ENCODE data around the gene C1orf52.

The C1orf52 gene

GRCh38 chr1:85278853-85279314 is 19.4 kb upstream of the C1orf52 start:
- TF ChIP-seq CTCF (IDR thresholded peaks at IDR 0.05; ENCODE audit: low read depth, low read length, missing control alignments) = no peak
- DNase-seq (ENCODE audit: low read depth) = peak; percentile 45
- H3K4me3 ChIP-seq (ENCODE audit: low read depth, low read length) = no peak overlapping the region

GRCh38 chr1:85277802-85278201 is 18.3 kb upstream of the C1orf52 start:
- no peak for DNase-seq (ENCODE audit: low read depth)
- no peak for TF ChIP-seq CTCF (IDR thresholded peaks at IDR 0.05; ENCODE audit: low read depth, low read length, missing control alignments)
- H3K4me3 ChIP-seq (ENCODE audit: low read depth, low read length) = no peak overlapping the region

GRCh38 chr1:85276978-85277639 is 17.6 kb upstream of the C1orf52 start:
- peak overlapping the region; percentile 75 for H3K4me3 ChIP-seq (ENCODE audit: low read depth, low read length)
- no peak for DNase-seq (ENCODE audit: low read depth)
- no peak for TF ChIP-seq CTCF (IDR thresholded peaks at IDR 0.05; ENCODE audit: low read depth, low read length, missing control alignments)

GRCh38 chr1:85276215-85276977 is 16.9 kb upstream of the C1orf52 start, which contains the start of gene BCL10:
BCL10 (minus strand) TSS chr1:85276632; CDS start chr1:85276352, 280 bp downstream.
- peak; percentile 93 for DNase-seq (ENCODE audit: low read depth)
- peak within 1 kb of the TSS; percentile 75 for H3K4me3 ChIP-seq (ENCODE audit: low read depth, low read length)
- no peak for TF ChIP-seq CTCF (IDR thresholded peaks at IDR 0.05; ENCODE audit: low read depth, low read length, missing control alignments)

GRCh38 chr1:85275701-85276214 is 16.3 kb upstream of the C1orf52 start:
- peak; percentile 36 for DNase-seq (ENCODE audit: low read depth)
- TF ChIP-seq CTCF (IDR thresholded peaks at IDR 0.05; ENCODE audit: low read depth, low read length, missing control alignments) = no peak
- peak overlapping the region; percentile 75 for H3K4me3 ChIP-seq (ENCODE audit: low read depth, low read length)

- no peak for DNase-seq (ENCODE audit: low read depth)
- H3K4me3 ChIP-seq (ENCODE audit: low read depth, low read length) = peak overlapping the region; percentile 75
- TF ChIP-seq CTCF (IDR thresholded peaks at IDR 0.05; ENCODE audit: low read depth, low read length, missing control alignments) = no peak
These were observed 15.5 kb upstream of the C1orf52 start for GRCh38 chr1:85274969-85275453.
